H1 (cell line): ENCODE measurements around the gene CEP120. TPM values are rescaled to one million over a fixed set of nuclear protein-coding genes. Genes with fewer than 3 reads are reported as not detected.

Experiments used
- BRCA1 ChIP-seq: IDR thresholded peaks from 2 replicates; pipeline ENCODE4 v1.6.1; 2012; ENCODE audit warnings: low read depth, low read length, improper control_type of control experiment
- CBX5 ChIP-seq: fragments of 300-800, 300-1000 bp; sonication (generic); IDR thresholded peaks from 2 replicates; pipeline ENCODE4 v1.7.1; 2016; ENCODE audit warnings: antibody characterized with exemption, low read length, low read depth
- CBX8 ChIP-seq: fragments of 300-800, 300-1000 bp; sonication (generic); IDR thresholded peaks from 2 replicates; pipeline ENCODE4 v1.7.1; 2016; ENCODE audit warnings: low read depth, low read length, borderline replicate concordance
- CHD1 ChIP-seq: IDR thresholded peaks from 2 replicates; pipeline ENCODE4 v1.6.1; 2012; ENCODE audit warnings: low read depth, low read length, improper control_type of control experiment
- EGR1 ChIP-seq: IDR thresholded peaks from 2 replicates; pipeline ENCODE4 v1.6.1; 2011; ENCODE audit warnings: low read depth, low read length, borderline replicate concordance
- EZH2 ChIP-seq: fragments of 200-600 bp; sonication (generic); IDR thresholded peaks from 2 replicates; pipeline ENCODE4 v1.7.1; 2012; ENCODE audit warnings: low read depth, mild to moderate bottlenecking, moderate library complexity, low read length, inconsistent platforms; ENCODE audit not compliant: severe bottlenecking
- FOSL1 ChIP-seq: IDR thresholded peaks from 2 replicates; pipeline ENCODE4 v1.6.1; 2011; ENCODE audit warnings: mild to moderate bottlenecking, low read depth, low read length, moderate library complexity; ENCODE audit not compliant: insufficient read depth
- HDAC2 ChIP-seq, 2 experiments: fragments of 300-600 bp in 1 of 2; sonication (generic) in 1 of 2; IDR thresholded peaks; 2 replicates each; pipeline ENCODE4 v1.6.1; 2011 to 2012; ENCODE audit warnings: low read depth in 2 of 2, low read length in 2 of 2, mild to moderate bottlenecking in 2 of 2, moderate library complexity in 2 of 2, borderline replicate concordance in 1 of 2, inconsistent platforms in 1 of 2
- JUND ChIP-seq: IDR thresholded peaks from 2 replicates; pipeline ENCODE4 v1.6.1; 2011; ENCODE audit warnings: mild to moderate bottlenecking, improper control_type of control experiment, low read length
- MAFK ChIP-seq: IDR thresholded peaks from 2 replicates; pipeline ENCODE4 v1.6.1; 2012; ENCODE audit warnings: low read depth, mild to moderate bottlenecking, improper control_type of control experiment, low read length
- NANOG ChIP-seq: IDR thresholded peaks from 2 replicates; pipeline ENCODE4 v1.6.1; 2011; ENCODE audit warnings: low read length, low read depth, mild to moderate bottlenecking, inconsistent platforms; ENCODE audit not compliant: insufficient read depth, poor library complexity, severe bottlenecking
- PHF8 ChIP-seq: fragments of 200-600 bp; sonication (generic); conservative IDR thresholded peaks from 2 replicates; pipeline ENCODE4 v1.7.1; 2012; ENCODE audit warnings: low read depth, mild to moderate bottlenecking, inconsistent platforms, low read length, moderate library complexity
- POLR2A ChIP-seq, 2 experiments: IDR thresholded peaks; 1 replicate in 1 of 2; 2 replicates in 1 of 2; pipeline ENCODE4 v1.6.1; 2011; ENCODE audit warnings: low read depth in 2 of 2, low read length in 2 of 2, mild to moderate bottlenecking in 2 of 2; ENCODE audit errors: control extremely low read depth in 1 of 2
- POU5F1 ChIP-seq: IDR thresholded peaks from 2 replicates; pipeline ENCODE4 v1.6.1; 2011; ENCODE audit warnings: low read depth, mild to moderate bottlenecking, low read length, moderate library complexity
- SAP30 ChIP-seq: fragments of 300-600 bp; sonication (generic); IDR thresholded peaks from 2 replicates; pipeline ENCODE4 v1.7.1; 2012; ENCODE audit warnings: low read length, moderate library complexity, mild to moderate bottlenecking, inconsistent platforms; ENCODE audit not compliant: insufficient read depth, insufficient replicate concordance
- SIRT6 ChIP-seq: IDR thresholded peaks from one replicate; pipeline ENCODE4 v1.7.1; 2012; ENCODE audit warnings: low read length, inconsistent platforms
- SIX5 ChIP-seq: IDR thresholded peaks from 2 replicates; pipeline ENCODE4 v1.6.1; 2011; ENCODE audit warnings: mild to moderate bottlenecking, low read depth, low read length
- SP4 ChIP-seq: IDR thresholded peaks from 2 replicates; pipeline ENCODE4 v1.6.1; 2012; ENCODE audit warnings: low read length, inconsistent platforms
- SUZ12 ChIP-seq: fragments of 200-600 bp; sonication (generic); IDR thresholded peaks from 2 replicates; pipeline ENCODE4 v1.6.1; 2012; ENCODE audit warnings: mild to moderate bottlenecking, inconsistent platforms, low read length, moderate library complexity, mixed read lengths
- TBP ChIP-seq: IDR thresholded peaks from 2 replicates; pipeline ENCODE4 v1.6.1; 2011; ENCODE audit warnings: low read depth, low read length, improper control_type of control experiment
- YY1 ChIP-seq: IDR thresholded peaks from 2 replicates; pipeline ENCODE4 v1.6.1; 2011; ENCODE audit warnings: low read depth, mild to moderate bottlenecking, low read length
- ZNF274 ChIP-seq: IDR thresholded peaks from 2 replicates; pipeline ENCODE4 v1.7.0; 2012; ENCODE audit warnings: low read length, borderline replicate concordance; ENCODE audit errors: extremely low read depth
- polyA plus RNA-seq, 7 experiments: library from polyadenylated mRNA; depleted of rRNA in 3 of 7; stranded (reverse) in 5 of 7; unstranded in 2 of 7; fragments of >200 nt in 5 of 7; fragments of 200-250 nt in 2 of 7; gene quantifications; 1 replicate in 5 of 7; 2 replicates in 1 of 7; 4 replicates in 1 of 7; pipeline versions ENCODE4 v1.2.1 to v1.2.3, GENCODE V29; 2011 to 2013; ENCODE audit warnings: missing spikeins in 2 of 7, mixed read lengths in 2 of 7
- total RNA-seq: library from RNA; stranded (reverse); fragmentation: NEBNext Ultra II Directional; extraction: Animal tissue kit (Norgen Biotek cat#: 25700); gene quantifications from 2 replicates; pipeline ENCODE4 v1.2.1, GENCODE V29; 2021
- TF ChIP-seq, protein P1 (sequence below): IDR thresholded peaks from 2 replicates; pipeline ENCODE4 v1.6.1; 2011; ENCODE audit warnings: low read length, improper control_type of control experiment

The CEP120 gene
- total and polyA plus RNA-seq, 2 of the 8 experiments (the other 6 are each of a cell fraction or from before 2014, with no cell fraction given): 9.3 to 17.9 TPM

DNA sequence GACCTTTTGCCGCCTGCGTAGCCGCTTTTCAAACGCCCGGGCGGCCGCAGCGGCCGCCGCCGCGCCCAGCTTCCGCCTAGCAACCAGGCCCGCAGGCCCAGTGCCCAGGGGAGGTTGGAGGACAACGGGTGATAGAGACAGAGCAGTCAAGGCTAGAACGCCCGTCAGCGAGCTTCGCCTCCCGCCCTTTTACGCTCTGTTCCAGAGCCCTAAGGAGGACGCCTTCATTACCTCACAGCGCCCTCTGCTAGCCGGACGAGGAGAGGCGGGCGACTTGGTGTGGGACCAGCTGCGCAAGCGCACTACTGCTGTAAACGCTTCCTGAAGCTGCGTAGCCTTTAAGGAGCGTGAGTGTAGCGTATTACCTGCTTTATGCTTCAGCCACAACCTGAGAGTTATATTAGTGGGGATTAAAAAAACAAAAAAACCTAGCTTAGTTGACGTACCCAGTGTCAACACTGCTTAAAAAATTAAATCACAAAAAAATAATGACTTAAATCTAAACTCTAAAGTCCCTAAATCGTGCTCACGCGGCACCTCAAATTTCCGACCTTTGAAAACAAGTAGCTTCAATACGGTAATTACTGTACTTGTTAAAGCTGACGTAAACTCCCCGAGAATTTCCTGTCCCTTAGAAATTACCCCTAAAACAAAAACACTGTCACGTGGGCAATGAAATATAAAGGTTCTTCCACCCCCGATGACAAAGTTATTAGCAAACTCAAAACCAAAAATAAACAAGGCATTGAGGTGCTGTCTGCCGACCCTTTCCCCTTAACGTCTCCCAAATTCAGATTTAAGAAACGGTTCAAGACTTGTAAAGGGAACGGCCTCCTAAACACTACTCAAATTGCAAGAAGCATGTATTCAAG lies at the start of gene CEP120 (continued):
- TF ChIP-seq SUZ12 (no peak), CBX8 (no peak), YY1 (peak; percentile 75), FOSL1 (no peak), PHF8 (no peak), CHD1 (0 out of 2 replicates have a peak, but pooled peaks have one; percentile 8), JUND (no peak; the same call in 1 of the 2 replicates), HDAC2 (IDR thresholded peaks at IDR 0.05; ENCODE audit: borderline replicate concordance in 1 of 2, low read depth in 2 of 2, low read length in 2 of 2) (0 out of 4 replicates have a peak, but pooled peaks of 1 of the 2 experiments have one; percentile 54), EGR1 (peak; percentile 69; the same call in 1 of the 2 replicates), POU5F1 (no peak), EZH2 (no peak), TBP (peak; percentile 85; the same call in 1 of the 2 replicates), ZNF274 (no peak), SP4 (peak; percentile 80), NANOG (peak; percentile 37), SAP30 (no peak), BRCA1 (no peak), CBX5 (no peak), POLR2A (IDR thresholded peaks at IDR 0.05; ENCODE audit: control extremely low read depth in 1 of 2, low read depth in 2 of 2, low read length in 2 of 2) (peak; percentile 52 to 91), MAFK (no peak; the same call in 1 of the 2 replicates), SIX5 (no peak), SIRT6 (no peak)
- TF ChIP-seq, protein P1, sequence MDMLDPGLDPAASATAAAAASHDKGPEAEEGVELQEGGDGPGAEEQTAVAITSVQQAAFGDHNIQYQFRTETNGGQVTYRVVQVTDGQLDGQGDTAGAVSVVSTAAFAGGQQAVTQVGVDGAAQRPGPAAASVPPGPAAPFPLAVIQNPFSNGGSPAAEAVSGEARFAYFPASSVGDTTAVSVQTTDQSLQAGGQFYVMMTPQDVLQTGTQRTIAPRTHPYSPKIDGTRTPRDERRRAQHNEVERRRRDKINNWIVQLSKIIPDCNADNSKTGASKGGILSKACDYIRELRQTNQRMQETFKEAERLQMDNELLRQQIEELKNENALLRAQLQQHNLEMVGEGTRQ: 0 out of 2 replicates have a peak, but pooled peaks have one; percentile 37
